Stimulated activated CD4-positive, alpha-beta T cell treated with anti-CD3 and anti-CD28 coated beads, Interleukin-1b, Interleukin-23, amount 100 ng/mL, for 1 hour (primary cell): ENCODE measurements around the gene COX7B.
"Not testable (repeated sequence)": the region's sequence is repeated elsewhere in the genome, so short reads cannot be mapped to it uniquely, and the experiment has no call there.

ENCODE experiments used
- DNase-seq, 2 donors: peaks; one replicate each; pipeline ENCODE4 v3.0.0-alpha.2; 2020; ENCODE audit warnings: low read depth in 2 of 2

Gene COX7B, protein sequence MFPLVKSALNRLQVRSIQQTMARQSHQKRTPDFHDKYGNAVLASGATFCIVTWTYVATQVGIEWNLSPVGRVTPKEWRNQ

DNA sequence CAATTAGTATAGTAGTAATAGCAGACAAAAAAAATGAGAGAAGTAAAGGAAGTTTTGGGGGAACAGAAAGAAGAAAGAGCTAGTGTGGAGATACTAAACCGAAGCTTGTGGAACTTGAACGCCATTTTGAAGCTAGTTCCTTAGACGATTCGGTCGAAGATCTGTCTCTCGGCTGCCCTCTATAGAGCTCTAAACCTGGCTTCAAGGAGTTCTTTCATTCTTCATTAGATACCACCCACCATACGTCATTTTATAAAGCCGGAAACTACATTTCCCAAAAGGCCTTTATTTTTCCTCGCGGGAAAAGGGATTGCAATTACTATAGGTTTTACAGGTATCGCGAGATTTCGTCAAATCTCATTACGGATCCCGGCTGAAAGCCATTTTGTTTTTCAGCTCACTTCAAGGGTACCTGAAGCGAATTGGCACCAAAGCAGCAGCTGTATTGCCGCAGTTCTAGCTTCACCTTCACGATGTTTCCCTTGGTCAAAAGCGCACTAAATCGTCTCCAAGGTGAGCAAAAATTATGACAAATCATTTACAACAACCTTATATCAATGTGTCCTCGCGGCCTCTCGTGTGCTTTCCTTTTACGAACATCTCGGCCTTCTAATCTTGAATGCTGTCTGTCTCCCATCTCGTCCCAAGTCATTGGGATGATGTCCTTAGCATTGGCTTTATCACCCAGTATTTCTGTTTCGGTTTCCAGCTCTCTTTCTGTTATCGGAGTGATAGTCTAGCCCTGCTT, at the start of gene COX7B:
TSS of gene COX7B (plus strand) at position 388 of the 748 bp plus-strand sequence. CDS start at position 474, 86 bp downstream.
- peak in 1 of 2 donors; percentile 23 for DNase-seq

DNA sequence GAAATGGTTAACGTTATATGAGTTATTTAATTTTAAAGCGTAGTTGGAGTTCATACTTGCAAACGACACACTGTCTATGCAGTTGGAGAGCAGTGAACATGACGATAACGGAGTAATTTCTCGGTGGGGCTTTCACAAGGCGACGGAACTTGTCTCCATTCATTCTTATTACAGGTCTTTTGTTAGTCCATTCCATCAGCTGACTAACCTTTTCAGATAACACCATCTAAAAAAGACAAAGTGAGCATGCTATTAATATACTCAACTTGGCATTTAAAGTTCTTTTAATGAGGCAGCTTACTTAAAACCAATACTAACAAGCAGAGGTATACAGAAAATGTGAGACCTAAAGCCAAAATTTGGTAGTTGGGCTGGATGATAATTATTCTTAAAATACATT, 23.9 kb upstream of the COX7B start:
- DNase-seq, result no peak

DNA sequence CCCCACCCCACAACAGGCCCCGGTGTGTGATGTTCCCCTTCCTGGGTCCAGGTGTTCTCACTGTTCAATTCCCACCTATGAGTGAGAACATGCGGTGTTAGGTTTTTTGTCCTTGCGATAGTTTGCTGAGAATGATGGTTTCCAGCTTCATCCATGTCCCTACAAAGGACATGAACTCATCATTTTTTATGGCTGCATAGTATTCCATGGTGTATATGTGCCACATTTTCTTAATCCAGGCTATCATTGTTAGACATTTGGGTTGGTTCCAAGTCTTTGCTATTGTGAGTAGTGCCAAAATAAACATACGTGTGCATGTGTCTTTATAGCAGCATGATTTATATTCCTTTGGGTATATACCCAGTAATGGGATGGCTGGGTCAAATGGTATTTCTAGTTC, 17.9 kb upstream of the COX7B start:
- not testable (repeated sequence) for DNase-seq

DNA sequence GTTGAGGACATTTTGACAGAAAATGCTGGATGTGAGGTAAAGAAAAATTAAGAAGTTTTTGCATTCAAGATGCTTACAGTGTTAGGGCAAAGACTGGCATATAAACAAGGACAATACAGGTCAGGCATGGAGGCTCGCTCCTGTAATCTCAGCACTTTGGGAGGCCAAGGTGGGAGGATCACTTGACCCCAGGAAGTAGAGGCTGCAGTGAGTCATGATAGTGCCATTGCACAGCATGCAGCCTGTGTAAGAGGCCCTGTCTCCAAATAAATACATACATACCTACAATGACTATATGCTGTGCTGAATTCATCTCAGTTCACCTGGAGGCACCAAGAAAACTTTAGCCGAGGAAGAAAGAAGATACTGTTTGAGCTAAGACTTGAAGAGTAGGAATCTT, 6.4 kb upstream of the COX7B start:
- DNase-seq, result no peak

DNA sequence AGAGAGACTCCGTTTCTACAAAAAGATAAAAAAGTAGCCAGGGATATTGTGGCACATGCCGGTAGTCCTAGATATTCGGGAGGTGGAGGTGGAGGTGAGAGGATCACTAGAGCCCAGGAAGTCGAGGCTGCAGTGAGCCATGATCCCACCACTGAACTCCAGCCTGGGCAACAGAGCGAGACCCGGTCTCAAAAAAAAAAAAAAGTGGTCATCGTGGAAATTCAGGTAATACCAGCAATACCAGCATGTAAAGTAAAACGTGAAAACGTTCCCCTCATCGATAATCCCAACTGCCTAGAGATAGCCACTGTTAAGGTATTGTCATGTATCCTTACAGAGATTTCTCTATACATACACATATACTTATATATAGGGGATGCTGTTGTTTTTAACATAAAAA, 5.6 kb upstream of the COX7B start:
- DNase-seq, result no peak

DNA sequence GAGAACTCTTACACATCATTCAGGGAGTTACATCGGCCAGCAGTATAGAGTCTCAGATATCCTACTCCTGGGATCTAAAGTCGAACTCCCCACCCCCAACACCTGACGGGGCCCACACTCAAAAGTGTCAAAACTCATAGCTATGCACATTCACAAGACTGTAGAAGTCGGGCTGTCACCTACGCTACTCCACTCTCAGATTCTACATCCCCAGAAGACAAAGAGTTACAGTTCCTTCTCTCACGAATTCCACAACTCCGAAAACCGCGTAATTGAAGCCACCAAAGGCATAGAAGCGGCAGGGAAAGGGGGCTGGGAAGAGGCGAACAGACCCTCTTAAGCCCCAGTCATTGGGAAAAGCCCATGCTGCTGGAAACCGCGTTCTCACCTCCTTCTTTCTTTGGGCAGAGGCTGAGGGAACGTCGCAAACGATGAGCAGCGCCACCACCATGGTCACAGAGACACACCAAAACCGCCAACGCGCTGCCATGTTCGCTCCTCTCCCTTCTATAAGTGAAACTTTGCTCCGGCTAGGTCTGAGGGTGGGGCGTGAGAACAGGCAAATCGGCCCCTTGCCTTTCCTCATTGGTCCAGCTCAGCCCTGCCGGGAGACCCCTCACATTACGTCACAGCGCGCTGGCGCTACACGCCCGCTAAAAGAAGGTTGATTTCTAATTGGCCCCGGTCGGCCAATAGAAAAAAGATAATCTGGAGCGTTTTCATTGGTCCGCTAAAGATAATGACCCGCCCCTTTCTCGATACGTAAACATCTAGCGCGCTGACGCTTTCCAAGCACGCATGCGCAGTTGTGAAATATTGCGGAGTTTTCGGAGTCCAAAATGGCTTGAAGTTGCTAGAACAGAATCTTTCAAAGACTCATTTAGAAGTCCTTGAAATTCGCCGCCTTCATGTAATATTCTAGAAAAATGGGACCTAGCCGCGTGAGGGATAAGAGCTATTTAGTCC, 4.1 kb upstream of the COX7B start, which contains the start of gene MAGT1:
TSS of gene MAGT1 (minus strand) at position 515 of the 966 bp plus-strand sequence. CDS start at position 490, 25 bp downstream.
- DNase-seq, result peak; percentile 55 to 73

DNA sequence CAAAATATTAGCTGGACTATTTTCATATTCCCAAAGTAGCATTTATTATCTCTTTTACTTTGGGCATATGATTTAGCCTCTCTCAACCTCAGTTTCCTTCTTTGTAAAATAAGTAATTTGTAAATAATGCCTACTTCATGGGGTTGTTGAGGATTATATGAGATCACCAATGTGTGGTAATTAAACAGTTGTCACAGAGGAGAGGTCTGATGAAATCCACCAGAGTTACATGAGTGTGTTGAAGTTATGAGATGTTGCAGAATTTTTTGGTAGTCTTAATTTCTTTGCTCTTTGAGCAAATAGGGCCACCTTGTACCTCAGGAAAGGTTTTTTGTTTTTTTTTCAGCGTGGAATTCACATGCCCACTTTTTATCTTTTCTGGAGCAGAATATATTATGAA, 1.4 kb downstream of the COX7B start:
- DNase-seq, result no peak

DNA sequence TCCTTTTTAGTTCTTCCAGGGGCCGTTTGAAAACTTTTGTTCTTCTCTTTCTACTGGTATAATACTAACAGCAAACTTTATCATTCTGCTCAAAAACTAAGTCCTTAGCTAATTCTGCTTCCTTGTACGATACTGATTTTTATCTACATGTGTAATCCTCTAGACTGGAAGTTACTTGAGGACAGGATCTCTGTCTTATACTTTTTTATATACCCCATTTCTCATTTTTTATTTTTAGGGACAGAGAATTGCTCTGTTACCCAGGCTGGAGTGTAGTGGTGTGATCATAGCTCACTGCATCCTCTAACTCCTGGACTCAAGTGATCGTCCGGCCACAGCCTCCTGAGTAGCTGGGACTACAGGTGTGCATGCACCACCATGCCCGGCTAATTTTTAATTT, 2.2 kb downstream of the COX7B start:
- no peak for DNase-seq

DNA sequence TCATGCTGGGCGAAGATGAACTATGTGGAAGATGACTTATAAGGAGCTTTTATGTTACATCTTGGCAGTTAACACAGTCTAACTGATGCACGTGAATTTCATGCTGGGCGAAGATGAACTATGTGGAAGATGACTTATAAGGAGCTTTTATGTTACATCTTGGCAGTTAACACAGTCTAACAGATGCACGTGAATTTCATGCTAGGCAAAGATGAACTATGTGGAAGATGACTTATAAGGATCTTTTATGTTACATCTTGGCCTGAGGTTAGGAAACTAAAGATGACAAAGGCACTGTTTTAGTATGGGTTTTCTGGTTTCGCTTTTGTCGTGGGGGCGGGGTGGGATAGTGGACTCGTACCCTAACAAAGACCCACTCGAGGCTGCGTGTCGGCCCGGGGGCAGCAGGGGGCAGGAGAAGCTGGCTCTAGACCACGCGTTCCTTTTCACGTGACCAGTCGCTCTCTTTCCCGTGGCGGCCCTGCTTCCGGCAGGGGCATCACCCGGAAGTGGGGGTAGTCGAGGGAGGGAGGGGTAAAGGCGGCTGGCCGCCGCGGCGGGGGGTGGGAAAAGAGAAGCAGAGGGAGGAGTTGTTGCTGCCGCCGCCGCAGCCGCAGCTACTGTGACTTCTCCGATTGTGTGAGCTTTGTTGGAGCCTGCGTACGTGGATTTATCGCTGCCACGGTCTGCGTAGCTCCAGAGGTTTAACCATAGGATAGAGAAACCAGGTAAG, 11.0 kb downstream of the COX7B start, which contains the start of gene ATP7A:
TSS of gene ATP7A (plus strand) at position 586 of the 733 bp plus-strand sequence. CDS start 60,949 bp downstream, outside the sequence.
- peak; percentile 71 to 82 for DNase-seq

DNA sequence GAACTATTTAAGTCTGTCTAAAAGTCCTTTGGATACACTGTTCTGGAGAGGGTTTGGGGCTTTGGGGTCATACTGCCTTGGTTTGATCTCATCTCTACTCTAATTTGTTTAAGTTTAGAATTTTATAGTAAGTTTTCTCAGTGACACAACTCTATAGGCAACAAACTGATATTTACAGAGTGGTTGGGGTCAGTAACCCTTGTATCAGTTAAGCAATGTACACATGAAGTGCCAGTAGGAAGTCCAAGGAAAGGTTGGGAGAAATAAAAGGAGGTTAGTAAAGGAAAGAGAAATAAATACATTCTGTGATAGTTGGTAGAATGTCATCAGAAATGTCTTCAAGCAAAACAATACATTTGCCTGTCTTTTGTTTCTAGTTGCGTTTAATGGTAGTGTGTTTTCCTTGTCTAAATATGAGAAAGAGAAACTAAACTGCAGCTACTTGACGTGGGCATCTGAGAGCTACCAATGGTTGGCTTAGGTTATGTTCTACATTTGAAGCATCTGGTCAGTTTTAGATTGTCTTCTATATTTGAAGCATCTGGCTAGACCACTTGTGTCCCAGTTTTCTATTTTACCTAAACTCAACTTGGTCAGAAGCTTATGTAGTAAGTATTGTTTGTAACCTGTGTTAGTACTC, 18.1 kb downstream of the COX7B start:
- no peak for DNase-seq

DNA sequence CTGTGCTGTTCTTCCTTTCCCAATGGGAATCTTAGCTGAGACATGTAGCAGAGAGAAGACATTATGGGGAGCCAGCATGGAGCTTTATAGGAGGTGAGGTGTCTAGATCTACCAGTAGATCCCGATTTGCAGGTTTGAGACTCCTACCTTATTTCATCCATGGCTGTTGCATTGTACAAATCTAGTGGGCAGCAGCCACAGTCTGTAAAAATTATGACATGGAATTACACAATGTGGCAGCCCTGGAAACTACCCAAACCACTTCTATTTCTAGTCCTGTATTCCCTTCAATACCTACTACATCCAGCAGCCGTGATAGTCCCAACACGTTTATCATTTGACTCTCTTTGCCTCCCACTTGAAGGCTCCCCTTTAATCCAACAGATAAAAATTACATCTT, 19.3 kb downstream of the COX7B start:
- no peak for DNase-seq

DNA sequence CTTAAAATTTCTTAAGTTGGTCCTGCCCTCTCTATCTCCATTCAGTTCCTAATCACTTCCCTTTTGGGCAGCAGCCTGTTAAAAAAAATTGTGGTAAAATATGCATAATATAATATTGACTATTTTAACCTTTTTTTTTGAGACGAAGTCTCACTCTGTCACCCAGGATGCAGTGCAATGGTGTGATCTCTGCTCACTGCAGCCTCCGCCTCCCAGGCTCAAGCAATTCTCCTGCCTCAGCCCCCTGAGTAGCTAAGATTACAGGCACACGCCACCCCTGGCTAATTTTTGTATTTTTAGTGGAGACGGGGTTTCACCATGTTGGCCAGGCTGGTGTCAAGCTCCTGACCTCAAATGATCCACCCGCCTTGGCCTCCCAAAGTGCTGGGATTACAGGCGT, 20.1 kb downstream of the COX7B start:
- DNase-seq, result not testable (repeated sequence)

DNA sequence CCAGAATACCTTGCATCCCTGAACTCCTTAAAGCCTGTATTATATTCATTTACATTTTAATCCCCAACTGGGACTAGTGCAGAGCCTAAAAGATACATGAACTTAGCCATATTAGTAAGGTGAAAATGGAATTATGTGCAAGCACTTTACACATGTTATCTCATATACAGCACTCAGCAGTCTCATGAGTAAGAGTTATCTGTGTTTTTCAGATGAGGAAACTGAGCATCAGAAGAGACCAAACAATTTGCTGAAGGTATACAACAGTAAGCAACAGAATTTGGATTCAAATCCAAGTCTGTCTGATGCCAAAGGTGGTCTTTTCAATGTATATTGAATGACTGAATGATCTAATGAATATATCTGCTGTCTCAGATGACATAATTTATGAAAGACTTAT, 23.5 kb downstream of the COX7B start:
- no peak for DNase-seq

DNA sequence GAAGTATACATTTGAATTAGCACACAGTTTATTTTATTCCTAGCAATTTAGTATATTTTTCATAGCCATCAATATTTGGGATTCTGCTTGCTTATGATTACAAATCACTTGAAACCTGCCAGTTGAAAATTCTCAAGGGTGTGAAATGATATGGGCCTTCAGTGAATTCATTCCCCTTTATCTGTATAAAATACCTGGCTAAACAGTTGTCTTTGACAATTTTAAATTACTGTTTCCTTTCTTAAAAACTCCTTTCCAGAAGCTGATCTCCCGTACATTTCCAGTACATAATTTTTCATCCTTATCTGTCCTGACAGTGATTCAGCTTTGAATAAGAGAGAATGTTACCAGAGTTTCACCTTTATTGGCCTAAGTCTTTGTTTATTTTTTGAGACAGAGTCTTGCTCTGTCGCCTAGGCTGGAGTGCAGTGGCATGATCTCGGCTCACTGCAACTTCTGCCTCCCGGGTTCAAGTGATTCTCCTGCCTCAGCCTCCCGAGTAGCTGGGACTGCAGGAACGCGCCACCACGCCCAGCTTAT, 25.1 kb downstream of the COX7B start:
- DNase-seq, result no peak

DNA sequence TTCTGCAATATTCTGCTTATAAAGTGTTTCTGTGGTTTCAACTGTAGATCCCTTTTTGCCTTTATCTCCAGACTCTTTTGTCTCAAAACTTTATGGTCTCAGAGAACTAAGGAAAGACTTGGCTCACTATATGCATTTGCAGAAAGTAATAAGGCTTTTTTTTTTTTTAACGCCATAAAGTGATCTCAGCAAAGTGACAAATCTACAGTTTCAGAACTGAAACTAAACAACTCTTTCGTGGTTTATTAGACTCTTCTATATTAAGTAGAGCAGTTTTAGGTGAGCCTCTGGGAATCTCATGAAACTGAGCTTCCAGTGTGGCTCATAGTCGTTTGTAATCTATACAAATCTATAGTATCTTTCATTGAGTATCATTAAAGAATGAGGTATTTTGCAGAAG, 26.5 kb downstream of the COX7B start:
- no peak for DNase-seq

DNA sequence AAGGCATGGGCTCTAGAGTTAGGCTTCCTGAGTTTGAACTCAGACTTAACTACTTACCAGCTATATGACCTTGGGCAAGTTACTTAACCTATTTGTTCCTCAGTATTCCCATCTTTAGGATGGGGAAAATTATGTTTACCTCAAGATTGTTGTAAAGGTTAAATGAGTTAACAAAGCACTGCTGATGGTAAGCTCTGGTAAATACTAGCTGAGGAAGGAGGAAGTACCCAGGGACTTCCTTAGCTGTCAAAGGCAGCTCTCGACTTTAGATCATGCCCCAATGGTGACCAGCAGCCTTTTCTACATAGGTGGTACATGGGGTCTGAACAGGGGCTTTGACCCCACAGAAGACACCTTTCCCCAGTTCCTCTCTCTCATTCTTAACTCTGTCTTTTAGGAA, 31.3 kb downstream of the COX7B start:
- DNase-seq, result no peak

DNA sequence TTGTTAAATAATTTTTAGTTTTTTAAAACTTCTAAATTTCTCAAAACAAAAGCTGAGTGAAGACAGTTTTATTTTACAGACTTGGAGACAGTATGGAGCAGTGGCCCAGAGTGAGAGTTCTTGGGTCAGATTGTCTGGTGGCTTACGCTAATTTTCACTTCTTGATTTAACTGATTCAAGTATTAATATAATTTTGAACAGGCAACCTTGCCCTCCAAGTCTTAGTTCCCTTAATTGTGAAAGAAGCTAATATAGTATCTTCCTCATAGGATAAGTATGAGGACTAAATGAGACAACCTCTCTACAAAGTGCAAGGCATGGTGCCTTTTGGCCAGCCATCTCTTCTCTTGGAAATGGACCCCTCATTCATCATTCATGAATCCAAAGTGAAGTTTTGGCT, 36.6 kb downstream of the COX7B start:
- no peak for DNase-seq

DNA sequence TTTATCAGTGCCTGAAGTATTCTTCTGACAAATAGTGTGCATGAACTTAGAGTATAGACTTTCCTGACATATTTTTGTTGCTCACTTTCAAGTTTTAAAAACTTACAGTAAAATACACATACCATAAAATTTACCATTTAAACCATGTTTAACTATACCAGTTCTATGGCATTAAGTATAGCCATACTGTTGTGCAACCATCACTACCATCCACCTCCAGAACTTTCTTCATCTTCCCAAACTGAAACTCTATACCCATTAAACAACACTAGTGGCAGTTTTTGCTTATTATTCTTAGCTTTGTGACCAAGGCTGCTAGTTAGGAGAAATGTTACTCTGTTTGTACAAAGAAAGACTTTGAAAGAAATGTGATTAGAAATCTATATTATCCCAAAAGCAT, 37.0 kb downstream of the COX7B start:
- DNase-seq, result no peak

DNA sequence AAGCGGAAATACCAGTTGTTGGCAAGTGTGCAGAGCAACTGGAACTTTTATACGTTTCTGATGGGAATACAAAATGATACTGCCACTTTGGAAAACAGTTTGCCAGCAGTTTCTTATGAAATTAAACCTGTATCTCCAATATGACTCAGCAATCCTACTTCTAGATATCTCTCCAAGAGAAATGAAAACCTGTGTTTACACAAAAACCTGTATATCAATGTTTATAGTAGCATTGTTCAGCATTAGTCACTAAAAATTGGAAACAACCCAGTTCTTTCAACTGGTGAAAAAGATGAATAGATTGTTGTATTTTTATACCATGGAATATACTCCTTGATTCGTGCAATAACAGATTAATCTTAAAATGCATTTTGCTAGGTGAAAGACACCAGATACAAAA, 38.0 kb downstream of the COX7B start:
- no peak for DNase-seq

DNA sequence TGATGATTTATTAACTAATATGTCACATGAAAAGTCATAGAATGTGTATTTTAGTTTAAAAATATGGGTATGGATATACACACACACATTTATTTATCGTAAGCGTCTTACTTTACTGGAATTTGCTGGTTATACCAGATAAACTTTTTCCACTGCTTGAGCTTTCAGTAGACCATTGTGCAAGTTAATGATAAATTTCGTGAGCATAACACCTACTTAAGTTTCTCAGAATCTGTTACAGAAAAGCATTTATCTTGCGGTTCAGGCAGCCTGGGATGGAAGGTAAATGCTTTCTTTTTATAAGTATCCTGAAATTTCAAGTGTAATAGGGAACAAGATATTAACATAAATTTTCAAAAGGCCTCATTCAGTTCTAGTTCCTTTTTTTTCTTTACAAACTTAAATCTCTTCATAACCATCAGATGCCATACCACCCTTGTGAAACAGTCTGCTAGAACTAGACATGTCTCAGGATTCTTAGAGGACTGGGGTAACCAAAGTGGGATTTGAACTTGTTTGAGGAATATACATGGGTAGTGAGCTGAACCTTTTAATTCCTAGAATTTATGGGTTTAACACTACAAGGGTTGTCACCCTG, 38.9 kb downstream of the COX7B start:
- no peak for DNase-seq
